Epithelial cell of alveolus of lung (primary cell): ENCODE data around the gene RAB40A. TPM values are rescaled to one million over a fixed set of nuclear protein-coding genes. Genes with fewer than 3 reads are reported as not detected.

ENCODE experiments used
- total RNA-seq: library from RNA; depleted of rRNA; stranded (reverse); fragments of >200 nt; gene quantifications from 2 replicates; pipeline ENCODE4 v1.2.1, GENCODE V29; 2015

The RAB40A gene
- not detected in 2 replicates for total RNA-seq

GRCh38 chrX:103519389-103519788, at the start of gene RAB40A:
Gene RAB40A, minus strand, starts transcription at chrX:103519489. Its CDS starts 18,733 bp downstream, at chrX:103500756.

Other genes starting within 250 kb of the RAB40A start
- gene TCEAL5, start 242.7 kb downstream of the RAB40A start, total RNA-seq = not detected in 2 replicates
- gene BEX2, start 208.5 kb downstream of the RAB40A start, total RNA-seq = 1.6 TPM in 1 of 2 replicates, not detected in the other
- 30.5 and 43.8 TPM in 2 replicates for gene TCEAL7, start 189.2 kb downstream of the RAB40A start, total RNA-seq
- 90.5 and 93.3 TPM in 2 replicates for gene TCEAL9, start 163.0 kb downstream of the RAB40A start, total RNA-seq
- gene BEX3, start 143.0 kb downstream of the RAB40A start, total RNA-seq = 287 and 308 TPM in 2 replicates
- 24.8 and 39.4 TPM in 2 replicates for gene TCEAL4, start 66.0 kb upstream of the RAB40A start, total RNA-seq
- gene TCEAL3, start 88.5 kb upstream of the RAB40A start, total RNA-seq = 8.7 and 10.8 TPM in 2 replicates
- 10.3 and 22.7 TPM in 2 replicates for gene TCEAL1, start 109.5 kb upstream of the RAB40A start, total RNA-seq
- 339 and 350 TPM in 2 replicates for gene MORF4L2, start 167.2 kb upstream of the RAB40A start, total RNA-seq
- gene TMEM31, start 191.4 kb upstream of the RAB40A start, total RNA-seq = not detected in 2 replicates